Measurements from ENCODE around the gene CSTB.

The CSTB gene

GRCh38 chr21:43750339-43751033 is 25.6 kb downstream of the CSTB start:
- no peak overlapping the region for H3K4me3 ChIP-seq (replicated peaks in 1 of 2; ENCODE audit: low read depth in 2 of 2, low read length in 2 of 2)
- no peak for DNase-seq (ENCODE audit: low read depth in 2 of 2)
- TF ChIP-seq, protein P1, sequence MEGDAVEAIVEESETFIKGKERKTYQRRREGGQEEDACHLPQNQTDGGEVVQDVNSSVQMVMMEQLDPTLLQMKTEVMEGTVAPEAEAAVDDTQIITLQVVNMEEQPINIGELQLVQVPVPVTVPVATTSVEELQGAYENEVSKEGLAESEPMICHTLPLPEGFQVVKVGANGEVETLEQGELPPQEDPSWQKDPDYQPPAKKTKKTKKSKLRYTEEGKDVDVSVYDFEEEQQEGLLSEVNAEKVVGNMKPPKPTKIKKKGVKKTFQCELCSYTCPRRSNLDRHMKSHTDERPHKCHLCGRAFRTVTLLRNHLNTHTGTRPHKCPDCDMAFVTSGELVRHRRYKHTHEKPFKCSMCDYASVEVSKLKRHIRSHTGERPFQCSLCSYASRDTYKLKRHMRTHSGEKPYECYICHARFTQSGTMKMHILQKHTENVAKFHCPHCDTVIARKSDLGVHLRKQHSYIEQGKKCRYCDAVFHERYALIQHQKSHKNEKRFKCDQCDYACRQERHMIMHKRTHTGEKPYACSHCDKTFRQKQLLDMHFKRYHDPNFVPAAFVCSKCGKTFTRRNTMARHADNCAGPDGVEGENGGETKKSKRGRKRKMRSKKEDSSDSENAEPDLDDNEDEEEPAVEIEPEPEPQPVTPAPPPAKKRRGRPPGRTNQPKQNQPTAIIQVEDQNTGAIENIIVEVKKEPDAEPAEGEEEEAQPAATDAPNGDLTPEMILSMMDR (IDR thresholded peaks at IDR 0.05; ENCODE audit: low read depth, low read length), result no peak

DNA sequence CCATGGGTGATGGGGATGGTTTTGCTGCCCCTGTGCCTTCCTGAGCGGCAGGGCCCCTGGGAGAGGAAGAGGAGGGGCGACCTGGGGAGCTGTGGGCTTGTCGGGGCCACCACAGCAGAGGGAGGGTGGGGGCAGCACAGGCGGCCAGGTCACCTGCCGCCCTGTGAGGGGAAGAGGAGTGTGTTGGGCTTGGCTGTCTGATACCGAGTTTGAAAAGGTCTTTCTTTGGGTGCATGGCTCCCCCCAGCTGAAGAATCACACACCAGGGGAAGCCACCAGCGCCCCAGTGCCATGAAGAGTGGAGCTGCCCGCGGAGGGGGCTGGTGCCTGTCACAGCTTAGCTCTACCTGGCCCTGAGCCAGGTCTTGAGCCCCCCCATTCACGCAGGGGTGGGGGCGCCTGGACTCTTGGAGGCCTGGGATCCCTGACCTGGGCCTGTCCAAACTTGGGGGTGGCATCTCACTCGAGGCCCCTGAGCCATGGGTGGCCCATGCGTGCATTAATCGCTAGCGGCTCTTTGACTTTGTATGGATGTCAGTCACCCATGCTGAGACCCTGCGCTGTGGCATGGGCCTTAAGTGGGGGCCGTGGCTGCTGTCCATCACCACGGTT is 26.4 kb downstream of the CSTB start:
- H3K4me3 ChIP-seq (replicated peaks in 1 of 2; ENCODE audit: low read depth in 2 of 2, low read length in 2 of 2), result no peak overlapping the region
- TF ChIP-seq, protein P1 (IDR thresholded peaks at IDR 0.05; ENCODE audit: low read depth, low read length), result no peak
- DNase-seq (ENCODE audit: low read depth in 2 of 2), result no peak

GRCh38 chr21:43748622-43749021 is 27.5 kb downstream of the CSTB start:
- no peak for DNase-seq (ENCODE audit: low read depth in 2 of 2)
- no peak overlapping the region for H3K4me3 ChIP-seq (replicated peaks in 1 of 2; ENCODE audit: low read depth in 2 of 2, low read length in 2 of 2)
- TF ChIP-seq, protein P1 (IDR thresholded peaks at IDR 0.05; ENCODE audit: low read depth, low read length), result no peak

- TF ChIP-seq, protein P1 (IDR thresholded peaks at IDR 0.05; ENCODE audit: low read depth, low read length), result no peak
- H3K4me3 ChIP-seq (replicated peaks in 1 of 2; ENCODE audit: low read depth in 2 of 2, low read length in 2 of 2), result no peak overlapping the region
- no peak for DNase-seq (ENCODE audit: low read depth in 2 of 2)
These were observed 30.2 kb downstream of the CSTB start for GRCh38 chr21:43745772-43746517.

- no peak overlapping the region for H3K4me3 ChIP-seq (replicated peaks in 1 of 2; ENCODE audit: low read depth in 2 of 2, low read length in 2 of 2)
- TF ChIP-seq, protein P1 (IDR thresholded peaks at IDR 0.05; ENCODE audit: low read depth, low read length), result no peak
- DNase-seq (ENCODE audit: low read depth in 2 of 2), result no peak
These were observed 31.4 kb downstream of the CSTB start for GRCh38 chr21:43744725-43745124.

GRCh38 chr21:43743947-43744346 is 32.2 kb downstream of the CSTB start:
- TF ChIP-seq, protein P1 (IDR thresholded peaks at IDR 0.05; ENCODE audit: low read depth, low read length), result no peak
- no peak overlapping the region for H3K4me3 ChIP-seq (replicated peaks in 1 of 2; ENCODE audit: low read depth in 2 of 2, low read length in 2 of 2)
- no peak for DNase-seq (ENCODE audit: low read depth in 2 of 2)

Measured in cardiac fibroblast (primary cell).